ENCODE data around the gene CFAP221. TPM values are rescaled to one million over a fixed set of nuclear protein-coding genes. Genes with fewer than 3 reads are reported as not detected.
"Not testable (repeated sequence)": the region's sequence is repeated elsewhere in the genome, so short reads cannot be mapped to it uniquely, and the experiment has no call there.

The CFAP221 gene
- polyA plus RNA-seq, 10 donors, result 0.24 to 1.2 (median 0.82) TPM

GRCh38 chr2:119586085-119586484 lies 41.8 kb downstream of the CFAP221 start:
- no peak for DNase-seq

- no peak for DNase-seq
Measured at GRCh38 chr2:119590873-119591272, 46.6 kb downstream of the CFAP221 start.

GRCh38 chr2:119591523-119591922 lies 47.3 kb downstream of the CFAP221 start:
- DNase-seq, result no peak

GRCh38 chr2:119592436-119592835 lies 48.2 kb downstream of the CFAP221 start:
- no peak for DNase-seq

GRCh38 chr2:119596638-119597037 lies 52.4 kb downstream of the CFAP221 start:
- no peak for DNase-seq

GRCh38 chr2:119598596-119599263 lies 54.5 kb downstream of the CFAP221 start:
- peak in 2 of 3 donors; percentile 45 to 62 for DNase-seq

GRCh38 chr2:119599384-119599783 lies 55.1 kb downstream of the CFAP221 start:
- no peak for DNase-seq

GRCh38 chr2:119605096-119605495 lies 60.8 kb downstream of the CFAP221 start:
- no peak for DNase-seq

- DNase-seq, result no peak
Measured at GRCh38 chr2:119606674-119607073, 62.4 kb downstream of the CFAP221 start.

- DNase-seq, result no peak
Measured at GRCh38 chr2:119608553-119608952, 64.3 kb downstream of the CFAP221 start.

GRCh38 chr2:119609337-119609736 lies 65.1 kb downstream of the CFAP221 start:
- no peak for DNase-seq

GRCh38 chr2:119614140-119614539 lies 69.9 kb downstream of the CFAP221 start:
- DNase-seq, result not testable (repeated sequence)

- no peak for DNase-seq
Measured at GRCh38 chr2:119616421-119616820, 72.2 kb downstream of the CFAP221 start.

GRCh38 chr2:119617455-119617854 lies 73.2 kb downstream of the CFAP221 start:
- DNase-seq, result no peak

- DNase-seq, result not testable (repeated sequence)
Measured at GRCh38 chr2:119618725-119619124, 74.5 kb downstream of the CFAP221 start.

GRCh38 chr2:119625226-119625625 lies 81.0 kb downstream of the CFAP221 start:
- no peak for DNase-seq

- DNase-seq, result no peak
Measured at GRCh38 chr2:119629323-119629825, 85.1 kb downstream of the CFAP221 start.

GRCh38 chr2:119630121-119630520 lies 85.9 kb downstream of the CFAP221 start:
- no peak for DNase-seq

- no peak for DNase-seq
Measured at GRCh38 chr2:119637371-119637770, 93.1 kb downstream of the CFAP221 start.

GRCh38 chr2:119638246-119638645 lies 94.0 kb downstream of the CFAP221 start:
- DNase-seq, result no peak

- no peak for DNase-seq
Measured at GRCh38 chr2:119638685-119639554, 94.7 kb downstream of the CFAP221 start.

- DNase-seq, result peak; percentile 63 to 88 (median 83)
Measured at GRCh38 chr2:119641562-119642258, 97.5 kb downstream of the CFAP221 start.
